ENCODE results near the gene SRI.

SRI gene

GRCh38 chr7:88224601-88225275, 4.9 kb upstream of the SRI start:
- DNase-seq: peak; percentile 38

- DNase-seq: no peak
Observed at GRCh38 chr7:88223265-88223664, 3.4 kb upstream of the SRI start.

GRCh38 chr7:88218836-88219605, 817 bp downstream of the SRI start:
- DNase-seq: peak; percentile 58

GRCh38 chr7:88218429-88218745, 1.5 kb downstream of the SRI start:
- DNase-seq: no peak

- no peak for DNase-seq
Observed at GRCh38 chr7:88217675-88218428, 2.0 kb downstream of the SRI start.

- DNase-seq: no peak
Observed at GRCh38 chr7:88216276-88216675, 3.6 kb downstream of the SRI start.

- no peak for DNase-seq
Observed at GRCh38 chr7:88215295-88215694, 4.5 kb downstream of the SRI start.

- no peak for DNase-seq
Observed at GRCh38 chr7:88214456-88214855, 5.4 kb downstream of the SRI start.

- no peak for DNase-seq
Observed at GRCh38 chr7:88212918-88213317, 6.9 kb downstream of the SRI start.

GRCh38 chr7:88208521-88208920, 11.3 kb downstream of the SRI start:
- no peak for DNase-seq

- no peak for DNase-seq
Observed at GRCh38 chr7:88206254-88206653, 13.6 kb downstream of the SRI start.

- DNase-seq: no peak
Observed at GRCh38 chr7:88205179-88205578, 14.7 kb downstream of the SRI start.

- no peak for DNase-seq
Observed at GRCh38 chr7:88204525-88205110, 15.2 kb downstream of the SRI start.

- no peak for DNase-seq
Observed at GRCh38 chr7:88203401-88203800, 16.4 kb downstream of the SRI start.

- DNase-seq: no peak
Observed at GRCh38 chr7:88202799-88203198, 17.0 kb downstream of the SRI start.

- no peak for DNase-seq
Observed at GRCh38 chr7:88202278-88202677, 17.6 kb downstream of the SRI start.

GRCh38 chr7:88201305-88201704, 18.5 kb downstream of the SRI start:
- DNase-seq: no peak

GRCh38 chr7:88200789-88201188, 19.0 kb downstream of the SRI start:
- no peak for DNase-seq

GRCh38 chr7:88200261-88200660, 19.6 kb downstream of the SRI start:
- DNase-seq: no peak

- no peak for DNase-seq
Observed at GRCh38 chr7:88191911-88192310, 27.9 kb downstream of the SRI start.

GRCh38 chr7:88185650-88186049, 34.2 kb downstream of the SRI start:
- no peak for DNase-seq

GRCh38 chr7:88184848-88185304, 35.0 kb downstream of the SRI start:
- DNase-seq: peak; percentile 7

- DNase-seq: no peak
Observed at GRCh38 chr7:88183051-88183450, 36.8 kb downstream of the SRI start.

GRCh38 chr7:88176190-88176589, 43.6 kb downstream of the SRI start:
- no peak for DNase-seq
